GM21737 (cell line): ENCODE data around the gene SLC1A2.

ENCODE experiments used
- ATAC-seq: cut with Tn5 transposase; IDR thresholded peaks from one replicate; pipeline ENCODE4 v1.9.1; 2021; ENCODE audit warnings: mild to moderate bottlenecking, moderate library complexity; ENCODE audit not compliant: unreplicated experiment

The SLC1A2 gene

GRCh38 chr11:35247863-35248262 lies 171.5 kb downstream of the SLC1A2 start:
- no peak for ATAC-seq

GRCh38 chr11:35247428-35247827 lies 171.9 kb downstream of the SLC1A2 start:
- ATAC-seq, result no peak

- no peak for ATAC-seq
Measured at GRCh38 chr11:35246745-35247144, 172.6 kb downstream of the SLC1A2 start.

GRCh38 chr11:35245786-35246185 lies 173.6 kb downstream of the SLC1A2 start:
- ATAC-seq, result no peak

GRCh38 chr11:35245056-35245455 lies 174.3 kb downstream of the SLC1A2 start:
- ATAC-seq, result no peak

GRCh38 chr11:35243774-35244173 lies 175.6 kb downstream of the SLC1A2 start:
- no peak for ATAC-seq

- no peak for ATAC-seq
Measured at GRCh38 chr11:35242412-35243242, 176.7 kb downstream of the SLC1A2 start.

GRCh38 chr11:35241531-35241930 lies 177.8 kb downstream of the SLC1A2 start:
- ATAC-seq, result no peak

- ATAC-seq, result no peak
Measured at GRCh38 chr11:35241083-35241482, 178.3 kb downstream of the SLC1A2 start.

GRCh38 chr11:35239471-35240075 lies 179.8 kb downstream of the SLC1A2 start:
- ATAC-seq, result no peak

- ATAC-seq, result no peak
Measured at GRCh38 chr11:35238882-35239281, 180.5 kb downstream of the SLC1A2 start.

- ATAC-seq, result no peak
Measured at GRCh38 chr11:35237860-35238715, 181.3 kb downstream of the SLC1A2 start.

GRCh38 chr11:35237351-35237750 lies 182.0 kb downstream of the SLC1A2 start:
- ATAC-seq, result no peak

GRCh38 chr11:35236667-35237003 lies 182.7 kb downstream of the SLC1A2 start:
- ATAC-seq, result no peak

- no peak for ATAC-seq
Measured at GRCh38 chr11:35235936-35236666, 183.3 kb downstream of the SLC1A2 start.

- ATAC-seq, result no peak
Measured at GRCh38 chr11:35235498-35235897, 183.9 kb downstream of the SLC1A2 start.

- ATAC-seq, result no peak
Measured at GRCh38 chr11:35235157-35235468, 184.2 kb downstream of the SLC1A2 start.

- no peak for ATAC-seq
Measured at GRCh38 chr11:35234460-35235156, 184.8 kb downstream of the SLC1A2 start.

GRCh38 chr11:35233518-35233917 lies 185.8 kb downstream of the SLC1A2 start:
- no peak for ATAC-seq

GRCh38 chr11:35232891-35233330 lies 186.4 kb downstream of the SLC1A2 start:
- no peak for ATAC-seq
